ENCODE results near the gene ERO1B. TPM values are rescaled to one million over a fixed set of nuclear protein-coding genes. Genes with fewer than 3 reads are reported as not detected.
"Not testable (repeated sequence)": the region's sequence is repeated elsewhere in the genome, so short reads cannot be mapped to it uniquely, and the experiment has no call there.

Gene ERO1B
- polyA plus RNA-seq, 1 of the 3 experiments (the other 2 are of a cell fraction), result 0.79 TPM

GRCh38 chr1:236281654-236282424 is at the start of gene ERO1B (continued):
- TF ChIP-seq POLR2AphosphoS5 (IDR thresholded peaks at IDR 0.05; ENCODE audit: low read depth, low read length) (peak; percentile 70), JUND (IDR thresholded peaks at IDR 0.05) (no peak), RFX5 (IDR thresholded peaks at IDR 0.05; ENCODE audit: low read length) (no peak), TAF1 (IDR thresholded peaks at IDR 0.05; ENCODE audit: borderline replicate concordance, low read depth, low read length) (peak; percentile 50; the same call in 1 of the 2 replicates), FOXJ3 (CRISPR knock-in tag; IDR thresholded peaks at IDR 0.05) (no peak), RCOR1 (IDR thresholded peaks at IDR 0.05; ENCODE audit: low read length) (no peak), CHD2 (IDR thresholded peaks at IDR 0.05; ENCODE audit: low read length, partially characterized antibody) (no peak), RXRA (IDR thresholded peaks at IDR 0.05; ENCODE audit: borderline replicate concordance, low read depth) (no peak), YY1 (IDR thresholded peaks at IDR 0.05; ENCODE audit: low read depth) (peak; percentile 16; the same call in 1 of the 2 replicates), CTCF (IDR thresholded peaks at IDR 0.05) (peak; percentile 23; the same call in 1 of the 2 replicates), TEAD4 (IDR thresholded peaks at IDR 0.05; ENCODE audit: borderline replicate concordance, insufficient read depth) (no peak)

GRCh38 chr1:236331412-236331811 is 49.7 kb upstream of the ERO1B start:
- H3K4me3 ChIP-seq (ENCODE audit: low read depth in 2 of 2, low read length in 1 of 2); H3K27ac ChIP-seq (ENCODE audit: low read depth in 2 of 2, low read length in 1 of 2); H3K4me2 ChIP-seq; DNase-seq; H3K79me2 ChIP-seq (ENCODE audit: insufficient read depth); H4K20me1 ChIP-seq (ENCODE audit: insufficient read depth); H3K36me3 ChIP-seq (replicated peaks in 1 of 2; ENCODE audit: control insufficient read depth in 1 of 2, insufficient read depth in 2 of 2, low read length in 1 of 2); H3K9ac ChIP-seq; H3K9me3 ChIP-seq; H3K9me2 ChIP-seq; CTCF ChIA-PET; H3K4me1 ChIP-seq (ENCODE audit: control insufficient read depth in 1 of 2, insufficient read depth in 2 of 2, low read depth in 1 of 2, low read length in 1 of 2); H2AFZ ChIP-seq (ENCODE audit: low read depth); POLR2A ChIA-PET; H3F3A ChIP-seq (replicated peaks; ENCODE audit: insufficient read depth); H3K27me3 ChIP-seq (ENCODE audit: insufficient read depth): not testable (repeated sequence)
- 62% methylated on average over 3 of the region's 3 CpGs for WGBS (ENCODE audit: low lambda C conversion rate)

- Histone ChIP-seq H2AFZ (ENCODE audit: low read depth) (no peak overlapping the region), H3K9ac (no peak overlapping the region), H3K36me3 (replicated peaks in 1 of 2; ENCODE audit: control insufficient read depth in 1 of 2, insufficient read depth in 2 of 2, low read length in 1 of 2) (no peaks in the 10 kb centered on the region), H3K4me2 (no peak overlapping the region), H3K9me3 (no peaks in the 10 kb centered on the region), H3K27ac (ENCODE audit: low read depth in 2 of 2, low read length in 1 of 2) (no peak overlapping the region), H3F3A (replicated peaks; ENCODE audit: insufficient read depth) (no peaks in the 10 kb centered on the region), H3K27me3 (ENCODE audit: insufficient read depth) (no peaks in the 10 kb centered on the region), H3K9me2 (no peaks in the 10 kb centered on the region), H3K79me2 (ENCODE audit: insufficient read depth) (no peaks in the 10 kb centered on the region), H4K20me1 (ENCODE audit: insufficient read depth) (no peaks in the 10 kb centered on the region), H3K4me1 (ENCODE audit: control insufficient read depth in 1 of 2, insufficient read depth in 2 of 2, low read depth in 1 of 2, low read length in 1 of 2) (no peaks in the 10 kb centered on the region), H3K4me3 (ENCODE audit: low read depth in 2 of 2, low read length in 1 of 2) (no peak overlapping the region)
- DNase-seq, result no peak
- WGBS (ENCODE audit: low lambda C conversion rate), result 16% methylated on average over 1 of the region's 1 CpG
- ChIA-PET POLR2A (no interaction called here), CTCF (no interaction called here)
- no peak for TF ChIP-seq CHD2 (IDR thresholded peaks at IDR 0.05; ENCODE audit: low read length, partially characterized antibody)
- no peak for TF ChIP-seq ZBTB33 (IDR thresholded peaks at IDR 0.05; ENCODE audit: borderline replicate concordance, low read depth)
- TF ChIP-seq EZH2phosphoT487 (IDR thresholded peaks at IDR 0.05; ENCODE audit: borderline replicate concordance, low read depth), result no peak
- no peak for TF ChIP-seq REST (IDR thresholded peaks at IDR 0.05; ENCODE audit: low read depth, low read length)
- TF ChIP-seq IRF3 (IDR thresholded peaks at IDR 0.05; ENCODE audit: low read depth, low read length), result no peak
- no peak for TF ChIP-seq TCF12 (IDR thresholded peaks at IDR 0.05)
- no peak for TF ChIP-seq NRF1 (IDR thresholded peaks at IDR 0.05; ENCODE audit: low read depth, low read length)
Measured at GRCh38 chr1:236326432-236326831, 44.7 kb upstream of the ERO1B start.

Data from SK-N-SH (cell line).